ENCODE data around the gene MTMR6.
A peak's percentile ranks its signal among the peaks of the same experiment; 100 is the strongest.

Gene MTMR6

DNA sequence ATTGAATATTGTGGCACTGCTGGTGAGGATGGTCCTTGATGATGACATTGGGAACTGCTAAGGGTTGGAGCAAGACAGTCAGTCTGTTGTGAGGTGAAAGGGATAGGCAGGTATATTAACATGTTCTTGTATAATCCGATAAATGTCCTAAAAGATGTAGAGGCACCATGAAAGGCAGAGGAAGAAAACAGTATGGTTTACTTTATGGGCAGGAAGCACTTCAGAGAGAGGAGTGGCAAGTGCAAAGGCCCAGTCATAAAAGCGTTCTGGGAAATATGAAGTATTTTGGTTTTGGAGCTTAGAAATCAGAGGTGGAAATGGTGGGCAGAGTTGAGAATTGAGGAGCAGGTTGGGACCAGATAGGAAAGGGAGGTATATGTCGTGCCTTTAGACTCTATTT lies 23.6 kb upstream of the MTMR6 start:
- H3K4me1 ChIP-seq (ENCODE audit: insufficient read depth, insufficient read length), result no peaks in the 10 kb centered on the region
- H3K4me3 ChIP-seq (ENCODE audit: insufficient read length, low read depth), result no peak overlapping the region
- H3K36me3 ChIP-seq (ENCODE audit: insufficient read depth, insufficient read length, low read length), result peaks cover 77% of the 10 kb centered on the region
- H3K27me3 ChIP-seq (ENCODE audit: insufficient read depth, insufficient read length), result no peaks in the 10 kb centered on the region
- no peak for DNase-seq (ENCODE audit: low read depth, low spot score)
- H3K9me3 ChIP-seq (ENCODE audit: insufficient read depth, low read length), result no peaks in the 10 kb centered on the region
- TF ChIP-seq ZNF274 (IDR thresholded peaks at IDR 0.05; ENCODE audit: low read depth, low read length) (no peak), SUZ12 (IDR thresholded peaks at IDR 0.05; ENCODE audit: extremely low read depth, insufficient read depth, insufficient read length) (no peak), YY1 (IDR thresholded peaks at IDR 0.05; ENCODE audit: insufficient read depth, insufficient read length) (no peak)
- no peak overlapping the region for H3K9ac ChIP-seq (ENCODE audit: insufficient read length, low read depth)

DNA sequence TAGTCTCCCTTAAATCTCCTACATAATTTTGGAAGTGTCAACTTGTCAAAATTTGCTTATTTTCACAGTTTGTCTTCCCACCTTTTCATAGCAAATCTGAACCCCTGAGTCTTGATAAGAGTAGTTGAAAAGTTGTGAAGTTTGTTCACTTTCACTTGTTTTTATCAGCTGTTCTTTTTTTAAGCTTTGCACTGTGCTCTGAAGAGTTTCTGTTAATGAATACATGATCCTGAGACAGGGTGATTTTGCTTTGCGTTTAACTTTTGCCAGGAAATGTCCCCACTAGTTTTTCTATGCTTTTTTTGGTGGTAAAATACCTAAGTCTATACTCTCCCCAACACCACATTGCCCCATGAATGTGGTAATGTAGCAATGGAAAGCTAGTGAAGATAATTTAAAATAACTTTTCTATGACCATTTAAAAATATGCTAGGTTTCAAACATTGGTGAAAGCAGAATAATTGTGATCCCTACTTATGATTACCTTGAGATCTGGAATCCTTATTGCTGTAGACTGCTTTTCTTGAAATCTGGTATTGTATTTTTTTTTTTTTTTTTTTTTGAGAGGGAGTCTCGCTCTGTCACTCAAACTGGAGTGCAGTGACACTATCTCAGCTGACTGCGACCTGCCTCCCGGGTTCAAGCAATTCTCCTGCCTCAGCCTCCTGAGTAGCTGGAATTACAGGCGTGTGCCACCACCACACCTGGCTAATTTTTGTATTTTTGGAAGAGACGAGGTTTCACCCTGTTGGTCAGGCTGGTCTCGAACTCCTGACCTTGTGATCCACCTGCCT lies 19.6 kb upstream of the MTMR6 start:
- TF ChIP-seq SUZ12 (IDR thresholded peaks at IDR 0.05; ENCODE audit: extremely low read depth, insufficient read depth, insufficient read length) (no peak), ZNF274 (IDR thresholded peaks at IDR 0.05; ENCODE audit: low read depth, low read length) (no peak), YY1 (IDR thresholded peaks at IDR 0.05; ENCODE audit: insufficient read depth, insufficient read length) (no peak)
- Histone ChIP-seq H3K36me3 (ENCODE audit: insufficient read depth, insufficient read length, low read length) (peaks cover 69% of the 10 kb centered on the region), H3K4me1 (ENCODE audit: insufficient read depth, insufficient read length) (no peaks in the 10 kb centered on the region), H3K27me3 (ENCODE audit: insufficient read depth, insufficient read length) (no peaks in the 10 kb centered on the region), H3K9ac (ENCODE audit: insufficient read length, low read depth) (no peak overlapping the region), H3K9me3 (ENCODE audit: insufficient read depth, low read length) (no peaks in the 10 kb centered on the region), H3K4me3 (ENCODE audit: insufficient read length, low read depth) (no peak overlapping the region)
- DNase-seq (ENCODE audit: low read depth, low spot score), result no peak

DNA sequence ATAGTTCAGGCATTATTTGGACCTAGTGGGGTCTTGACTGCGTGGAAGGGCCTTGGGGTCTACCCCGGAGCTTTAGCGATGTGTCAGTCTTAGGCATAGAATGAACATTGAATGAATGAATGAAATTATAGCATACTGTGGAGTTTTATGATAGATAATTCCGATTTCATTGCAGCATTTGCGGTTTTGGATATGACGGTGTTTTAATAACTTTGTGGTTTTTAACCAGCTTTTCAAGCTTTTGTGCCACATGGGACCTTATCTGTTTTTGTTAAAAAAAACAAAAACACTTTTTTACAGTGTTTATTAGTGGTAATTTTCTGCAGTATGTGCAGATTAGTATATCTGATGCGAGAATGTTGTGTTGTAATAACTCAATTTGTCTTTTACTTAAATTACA lies 14.8 kb upstream of the MTMR6 start:
- Histone ChIP-seq H3K36me3 (ENCODE audit: insufficient read depth, insufficient read length, low read length) (peaks cover 28% of the 10 kb centered on the region), H3K27me3 (ENCODE audit: insufficient read depth, insufficient read length) (no peaks in the 10 kb centered on the region), H3K4me3 (ENCODE audit: insufficient read length, low read depth) (peak overlapping the region; percentile 93), H3K9ac (ENCODE audit: insufficient read length, low read depth) (peak overlapping the region; percentile 96), H3K9me3 (ENCODE audit: insufficient read depth, low read length) (no peaks in the 10 kb centered on the region), H3K4me1 (ENCODE audit: insufficient read depth, insufficient read length) (no peaks in the 10 kb centered on the region)
- DNase-seq (ENCODE audit: low read depth, low spot score), result no peak
- TF ChIP-seq ZNF274 (IDR thresholded peaks at IDR 0.05; ENCODE audit: low read depth, low read length), result no peak

GRCh38 chr13:25301347-25302113 lies 14.2 kb upstream of the MTMR6 start, which contains the start of gene NUP58:
TSS of gene NUP58 (plus strand) at chr13:25301625. CDS start at chr13:25301774, 149 bp downstream.
- peak within 1 kb of the TSS; percentile 93 for H3K4me3 ChIP-seq (ENCODE audit: insufficient read length, low read depth)
- no peaks in the 10 kb centered on the region for H3K9me3 ChIP-seq (ENCODE audit: insufficient read depth, low read length)
- H3K27me3 ChIP-seq (ENCODE audit: insufficient read depth, insufficient read length), result no peaks in the 10 kb centered on the region
- DNase-seq (ENCODE audit: low read depth, low spot score), result peak; percentile 71
- TF ChIP-seq ZNF274 (IDR thresholded peaks at IDR 0.05; ENCODE audit: low read depth, low read length) (no peak), SUZ12 (IDR thresholded peaks at IDR 0.05; ENCODE audit: extremely low read depth, insufficient read depth, insufficient read length) (no peak), YY1 (IDR thresholded peaks at IDR 0.05; ENCODE audit: insufficient read depth, insufficient read length) (no peak)
- H3K9ac ChIP-seq (ENCODE audit: insufficient read length, low read depth), result peak within 1 kb of the TSS; percentile 96
- no peaks in the 10 kb centered on the region for H3K4me1 ChIP-seq (ENCODE audit: insufficient read depth, insufficient read length)
- H3K36me3 ChIP-seq (ENCODE audit: insufficient read depth, insufficient read length, low read length), result peaks cover 28% of the 10 kb centered on the region

GRCh38 chr13:25300861-25301346 lies 13.6 kb upstream of the MTMR6 start:
- no peak overlapping the region for H3K9ac ChIP-seq (ENCODE audit: insufficient read length, low read depth)
- H3K9me3 ChIP-seq (ENCODE audit: insufficient read depth, low read length), result no peaks in the 10 kb centered on the region
- DNase-seq (ENCODE audit: low read depth, low spot score), result no peak
- no peak for TF ChIP-seq ZNF274 (IDR thresholded peaks at IDR 0.05; ENCODE audit: low read depth, low read length)
- TF ChIP-seq SUZ12 (IDR thresholded peaks at IDR 0.05; ENCODE audit: extremely low read depth, insufficient read depth, insufficient read length), result no peak
- TF ChIP-seq YY1 (IDR thresholded peaks at IDR 0.05; ENCODE audit: insufficient read depth, insufficient read length), result no peak
- peak overlapping the region; percentile 93 for H3K4me3 ChIP-seq (ENCODE audit: insufficient read length, low read depth)
- H3K4me1 ChIP-seq (ENCODE audit: insufficient read depth, insufficient read length), result no peaks in the 10 kb centered on the region
- H3K27me3 ChIP-seq (ENCODE audit: insufficient read depth, insufficient read length), result no peaks in the 10 kb centered on the region
- H3K36me3 ChIP-seq (ENCODE audit: insufficient read depth, insufficient read length, low read length), result peaks cover 25% of the 10 kb centered on the region

DNA sequence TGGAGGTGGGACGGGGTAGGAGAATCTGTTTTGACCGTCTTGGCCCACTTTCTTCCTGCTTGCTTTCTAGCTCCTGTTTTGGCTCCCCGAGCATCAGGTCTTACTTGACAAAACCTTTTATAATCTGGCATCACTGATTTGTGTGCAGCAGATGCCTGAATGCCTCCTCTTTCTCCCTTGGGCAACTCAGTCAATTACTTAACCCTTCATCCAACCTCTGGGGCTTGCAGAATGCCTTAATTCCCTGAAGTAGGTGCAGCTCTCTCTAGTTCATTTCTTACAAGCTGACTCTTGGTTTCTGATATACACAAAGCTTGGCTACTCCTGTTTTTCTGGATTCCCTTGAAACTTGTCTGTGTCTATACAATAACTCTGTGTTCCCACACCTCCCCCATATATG lies 8.4 kb upstream of the MTMR6 start:
- H3K27me3 ChIP-seq (ENCODE audit: insufficient read depth, insufficient read length), result no peaks in the 10 kb centered on the region
- H3K9ac ChIP-seq (ENCODE audit: insufficient read length, low read depth), result no peak overlapping the region
- DNase-seq (ENCODE audit: low read depth, low spot score), result no peak
- H3K9me3 ChIP-seq (ENCODE audit: insufficient read depth, low read length), result no peaks in the 10 kb centered on the region
- TF ChIP-seq YY1 (IDR thresholded peaks at IDR 0.05; ENCODE audit: insufficient read depth, insufficient read length), result no peak
- TF ChIP-seq ZNF274 (IDR thresholded peaks at IDR 0.05; ENCODE audit: low read depth, low read length), result no peak
- no peak for TF ChIP-seq SUZ12 (IDR thresholded peaks at IDR 0.05; ENCODE audit: extremely low read depth, insufficient read depth, insufficient read length)
- no peak overlapping the region for H3K4me3 ChIP-seq (ENCODE audit: insufficient read length, low read depth)
- no peaks in the 10 kb centered on the region for H3K36me3 ChIP-seq (ENCODE audit: insufficient read depth, insufficient read length, low read length)
- no peaks in the 10 kb centered on the region for H3K4me1 ChIP-seq (ENCODE audit: insufficient read depth, insufficient read length)

DNA sequence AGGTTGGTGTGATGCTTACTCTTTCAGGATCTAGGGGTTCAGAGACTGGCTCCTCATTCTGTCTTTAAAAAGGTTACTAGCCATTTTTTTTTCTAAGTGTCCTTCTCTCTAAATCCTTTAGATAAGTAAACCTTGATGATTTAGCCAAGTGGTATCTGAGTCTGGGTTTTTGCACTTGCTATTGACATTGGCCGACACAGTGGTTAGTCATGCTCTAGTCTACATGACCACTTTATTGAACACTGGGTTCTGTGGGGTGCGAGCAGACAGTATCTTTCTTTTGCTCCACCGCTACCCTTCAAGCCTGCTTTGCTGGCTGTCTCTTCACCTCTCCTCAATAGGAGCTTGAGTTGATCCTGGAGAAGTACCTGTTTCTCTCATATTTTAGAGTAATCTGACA lies 7.9 kb upstream of the MTMR6 start:
- no peak overlapping the region for H3K4me3 ChIP-seq (ENCODE audit: insufficient read length, low read depth)
- no peak for DNase-seq (ENCODE audit: low read depth, low spot score)
- TF ChIP-seq SUZ12 (IDR thresholded peaks at IDR 0.05; ENCODE audit: extremely low read depth, insufficient read depth, insufficient read length) (no peak), ZNF274 (IDR thresholded peaks at IDR 0.05; ENCODE audit: low read depth, low read length) (no peak), YY1 (IDR thresholded peaks at IDR 0.05; ENCODE audit: insufficient read depth, insufficient read length) (no peak)
- H3K9me3 ChIP-seq (ENCODE audit: insufficient read depth, low read length), result no peaks in the 10 kb centered on the region
- no peak overlapping the region for H3K9ac ChIP-seq (ENCODE audit: insufficient read length, low read depth)
- H3K36me3 ChIP-seq (ENCODE audit: insufficient read depth, insufficient read length, low read length), result no peaks in the 10 kb centered on the region
- no peaks in the 10 kb centered on the region for H3K27me3 ChIP-seq (ENCODE audit: insufficient read depth, insufficient read length)
- H3K4me1 ChIP-seq (ENCODE audit: insufficient read depth, insufficient read length), result no peaks in the 10 kb centered on the region

Data from NT2/D1 (cell line).